ENCODE measurements around the gene USP20. TPM values are rescaled to one million over a fixed set of nuclear protein-coding genes. Genes with fewer than 3 reads are reported as not detected.

The USP20 gene
- total and polyA plus RNA-seq, 2 experiments from 2014 or later = 32.7 to 47.3 TPM

GRCh38 chr9:129854588-129855110 lies 19.4 kb downstream of the USP20 start:
- peaks cover 22% of the 10 kb centered on the region for H3K36me3 ChIP-seq
- no peak for TF ChIP-seq CTCF (IDR thresholded peaks at IDR 0.05; ENCODE audit: low read depth, low read length)

GRCh38 chr9:129857207-129857606 lies 21.9 kb downstream of the USP20 start:
- Histone ChIP-seq H3K27ac (no peak overlapping the region), H3K9me3 (ENCODE audit: low read depth) (no peaks in the 10 kb centered on the region), H3K27me3 (no peaks in the 10 kb centered on the region), H3K4me1 (ENCODE audit: low read depth) (no peaks in the 10 kb centered on the region), H3K4me3 (no peak overlapping the region), H3K36me3 (peaks cover 34% of the 10 kb centered on the region)
- no peak for DNase-seq (ENCODE audit: low read depth in 1 of 2, low spot score in 1 of 2)
- no peak for TF ChIP-seq CTCF (IDR thresholded peaks at IDR 0.05; ENCODE audit: low read depth, low read length)

More at GRCh38 chr9:129854588-129855110, 19.4 kb downstream of the USP20 start:
- Histone ChIP-seq H3K9me3 (ENCODE audit: low read depth) (no peaks in the 10 kb centered on the region), H3K4me3 (no peak overlapping the region), H3K27ac (no peak overlapping the region), H3K27me3 (no peaks in the 10 kb centered on the region), H3K4me1 (ENCODE audit: low read depth) (no peaks in the 10 kb centered on the region)
- DNase-seq (ENCODE audit: low read depth in 1 of 2, low spot score in 1 of 2) = no peak

GRCh38 chr9:129858167-129858962 lies 23.1 kb downstream of the USP20 start:
- H3K4me3 ChIP-seq = no peak overlapping the region
- no peaks in the 10 kb centered on the region for H3K9me3 ChIP-seq (ENCODE audit: low read depth)
- H3K36me3 ChIP-seq = peaks cover 24% of the 10 kb centered on the region
- DNase-seq (ENCODE audit: low read depth in 1 of 2, low spot score in 1 of 2) = no peak
- no peaks in the 10 kb centered on the region for H3K4me1 ChIP-seq (ENCODE audit: low read depth)
- no peaks in the 10 kb centered on the region for H3K27me3 ChIP-seq
- no peak overlapping the region for H3K27ac ChIP-seq
- TF ChIP-seq CTCF (IDR thresholded peaks at IDR 0.05; ENCODE audit: low read depth, low read length) = no peak

- Histone ChIP-seq H3K27ac (no peak overlapping the region), H3K4me3 (no peak overlapping the region), H3K36me3 (peaks cover 20% of the 10 kb centered on the region), H3K9me3 (ENCODE audit: low read depth) (no peaks in the 10 kb centered on the region), H3K27me3 (no peaks in the 10 kb centered on the region), H3K4me1 (ENCODE audit: low read depth) (no peaks in the 10 kb centered on the region)
- DNase-seq (ENCODE audit: low read depth in 1 of 2, low spot score in 1 of 2) = no peak
- no peak for TF ChIP-seq CTCF (IDR thresholded peaks at IDR 0.05; ENCODE audit: low read depth, low read length)
These were observed 25.6 kb downstream of the USP20 start for GRCh38 chr9:129860653-129861446.

GRCh38 chr9:129861447-129861827 lies 26.2 kb downstream of the USP20 start:
- H3K4me3 ChIP-seq = no peak overlapping the region
- H3K27me3 ChIP-seq = no peaks in the 10 kb centered on the region
- peaks cover 20% of the 10 kb centered on the region for H3K36me3 ChIP-seq
- H3K9me3 ChIP-seq (ENCODE audit: low read depth) = no peaks in the 10 kb centered on the region
- H3K27ac ChIP-seq = no peak overlapping the region
- no peaks in the 10 kb centered on the region for H3K4me1 ChIP-seq (ENCODE audit: low read depth)
- DNase-seq (ENCODE audit: low read depth in 1 of 2, low spot score in 1 of 2) = no peak
- TF ChIP-seq CTCF (IDR thresholded peaks at IDR 0.05; ENCODE audit: low read depth, low read length) = no peak

All from cardiac muscle cell (in vitro differentiated cells and primary cell).